CD14-positive monocyte (primary cell): ENCODE measurements around the gene ZNF385A. TPM values are rescaled to one million over a fixed set of nuclear protein-coding genes. Genes with fewer than 3 reads are reported as not detected.
A peak's percentile ranks its signal among the peaks of the same experiment; 100 is the strongest.

Experiments
- DNase-seq, 3 donors: peaks; one replicate each; pipeline ENCODE4 v3.0.0-alpha.2; 2011 to 2022
- H2AFZ ChIP-seq: 2 replicates; pipeline ENCODE4 v1.6.0; 2012; ENCODE audit warnings: mild to moderate bottlenecking, low read depth, low read length, inconsistent platforms; ENCODE audit not compliant: insufficient read depth, poor library complexity, severe bottlenecking
- H3K27ac ChIP-seq, 2 donors: 1 replicate in 1 of 2; 2 replicates in 1 of 2; pipeline ENCODE4 v1.5.1; 2012 to 2013; ENCODE audit warnings: low read length in 2 of 2, control low read depth in 1 of 2, inconsistent platforms in 1 of 2, low read depth in 1 of 2, mild to moderate bottlenecking in 1 of 2
- H3K27me3 ChIP-seq, 2 donors: one replicate each; pipeline versions ENCODE4 v1.6.0 to v1.6.1; 2011 to 2013; ENCODE audit warnings: low read length in 2 of 2; ENCODE audit not compliant: control insufficient read depth in 2 of 2, insufficient read depth in 2 of 2
- H3K36me3 ChIP-seq, 2 donors: replicated peaks in 1 of 2; 1 replicate in 1 of 2; 2 replicates in 1 of 2; pipeline versions ENCODE4 v1.5.1 to v1.6.1; 2012 to 2013; ENCODE audit warnings: low read length in 2 of 2, control low read depth in 1 of 2, inconsistent platforms in 1 of 2, mild to moderate bottlenecking in 1 of 2; ENCODE audit not compliant: insufficient read depth in 2 of 2, control insufficient read depth in 1 of 2
- H3K4me1 ChIP-seq, 2 donors: 1 replicate in 1 of 2; 2 replicates in 1 of 2; pipeline versions ENCODE4 v1.5.1 to v1.6.1; 2012 to 2013; ENCODE audit warnings: low read length in 2 of 2, control low read depth in 1 of 2, inconsistent platforms in 1 of 2, mild to moderate bottlenecking in 1 of 2, moderate library complexity in 1 of 2; ENCODE audit not compliant: insufficient read depth in 2 of 2, control insufficient read depth in 1 of 2
- H3K4me2 ChIP-seq: replicated peaks from 2 replicates; pipeline ENCODE3; 2012; ENCODE audit warnings: low read length, moderate library complexity, mild to moderate bottlenecking; ENCODE audit not compliant: poor library complexity, severe bottlenecking; ENCODE audit errors: extremely low read depth
- H3K4me3 ChIP-seq, 3 experiments: fragments of 200-600 bp in 1 of 3; sonication (generic) in 1 of 3; replicated peaks in 1 of 3; 1 replicate in 2 of 3; 2 replicates in 1 of 3; pipeline ENCODE4 v1.5.1; 2011 to 2013; ENCODE audit warnings: low read length in 3 of 3, mild to moderate bottlenecking in 3 of 3, control low read depth in 2 of 3, low read depth in 2 of 3, inconsistent platforms in 1 of 3, moderate library complexity in 1 of 3
- H3K79me2 ChIP-seq: 2 replicates; pipeline ENCODE4 v1.6.0; 2012; ENCODE audit warnings: mild to moderate bottlenecking, control low read depth, inconsistent platforms, low read length, moderate library complexity; ENCODE audit not compliant: insufficient read depth
- H3K9ac ChIP-seq: 2 replicates; pipeline ENCODE4 v1.6.0; 2017; ENCODE audit warnings: low read length, mild to moderate bottlenecking; ENCODE audit not compliant: insufficient read depth, poor library complexity, severe bottlenecking
- H3K9me3 ChIP-seq, 2 donors: replicated peaks in 1 of 2; 1 replicate in 1 of 2; 2 replicates in 1 of 2; pipeline versions ENCODE4 v1.5.1 to v1.6.1; 2012 to 2013; ENCODE audit warnings: low read length in 2 of 2, control low read depth in 1 of 2; ENCODE audit not compliant: control insufficient read depth in 1 of 2, insufficient read depth in 1 of 2
- H4K20me1 ChIP-seq: 2 replicates; pipeline ENCODE4 v1.6.0; 2012; ENCODE audit warnings: mild to moderate bottlenecking, low read length, control low read depth, moderate library complexity; ENCODE audit not compliant: insufficient read depth
- H3K27ac Mint-ChIP-seq, 7 donors: one replicate each; pipeline ENCODE4 v1.8.0; 2020; ENCODE audit warnings: mild to moderate bottlenecking in 7 of 7, mixed read lengths in 7 of 7, moderate library complexity in 6 of 7, inconsistent platforms in 2 of 7
- H3K27me3 Mint-ChIP-seq, 3 donors: one replicate each; pipeline ENCODE4 v1.8.0; 2021 to 2022; ENCODE audit warnings: low read depth in 3 of 3, mild to moderate bottlenecking in 3 of 3, mixed read lengths in 3 of 3, moderate library complexity in 3 of 3, inconsistent platforms in 1 of 3
- H3K36me3 Mint-ChIP-seq, 2 donors: one replicate each; pipeline ENCODE4 v1.8.0; 2020; ENCODE audit warnings: mixed read lengths in 2 of 2, inconsistent platforms in 1 of 2, mild to moderate bottlenecking in 1 of 2
- H3K4me1 Mint-ChIP-seq: one replicate; pipeline ENCODE4 v1.8.0; 2020; ENCODE audit warnings: mild to moderate bottlenecking, mixed read lengths
- H3K4me3 Mint-ChIP-seq, 2 donors: one replicate each; pipeline ENCODE4 v1.8.0; 2020; ENCODE audit warnings: mild to moderate bottlenecking in 2 of 2, mixed read lengths in 2 of 2, moderate library complexity in 1 of 2
- H3K9me3 Mint-ChIP-seq, 7 donors: one replicate each; pipeline ENCODE4 v1.8.0; 2020 to 2022; ENCODE audit warnings: mixed read lengths in 7 of 7, mild to moderate bottlenecking in 6 of 7, moderate library complexity in 6 of 7, inconsistent platforms in 2 of 7
- WGBS: methylation state at CpG from one replicate; pipeline ENCODE4 v1.1.5; 2013; ENCODE audit warnings: missing lambda C conversion rate; ENCODE audit not compliant: insufficient coverage; 5-methylcytosine and 5-hydroxymethylcytosine counted together
- intact Hi-C, 2 donors: fragments of 100-400 bp; cut with micrococcal nuclease; formaldehyde crosslinking; loops; one replicate each; pipeline versions ENCODE4 v1.15.0 to v1.15.1; 2023
- polyA plus RNA-seq, 3 donors: library from polyadenylated mRNA; depleted of rRNA in 1 of 3; unstranded in 2 of 3; stranded (reverse) in 1 of 3; fragments of 300-500 nt in 2 of 3; fragments of >200 nt in 1 of 3; fragmentation: Illumina TruSeq in 2 of 3; gene quantifications; 1 replicate in 2 of 3; 2 replicates in 1 of 3; pipeline ENCODE4 v1.2.3, GENCODE V29; 2012 to 2021
- TF ChIP-seq, protein P1 (sequence below): fragments of 200-600 bp; IDR thresholded peaks from one replicate; pipeline ENCODE4 v1.8.0; 2022; ENCODE audit warnings: antibody characterized with exemption, mild to moderate bottlenecking

The ZNF385A gene
- polyA plus RNA-seq, 3 donors: 53.9 to 97.6 (median 78.3) TPM

DNA sequence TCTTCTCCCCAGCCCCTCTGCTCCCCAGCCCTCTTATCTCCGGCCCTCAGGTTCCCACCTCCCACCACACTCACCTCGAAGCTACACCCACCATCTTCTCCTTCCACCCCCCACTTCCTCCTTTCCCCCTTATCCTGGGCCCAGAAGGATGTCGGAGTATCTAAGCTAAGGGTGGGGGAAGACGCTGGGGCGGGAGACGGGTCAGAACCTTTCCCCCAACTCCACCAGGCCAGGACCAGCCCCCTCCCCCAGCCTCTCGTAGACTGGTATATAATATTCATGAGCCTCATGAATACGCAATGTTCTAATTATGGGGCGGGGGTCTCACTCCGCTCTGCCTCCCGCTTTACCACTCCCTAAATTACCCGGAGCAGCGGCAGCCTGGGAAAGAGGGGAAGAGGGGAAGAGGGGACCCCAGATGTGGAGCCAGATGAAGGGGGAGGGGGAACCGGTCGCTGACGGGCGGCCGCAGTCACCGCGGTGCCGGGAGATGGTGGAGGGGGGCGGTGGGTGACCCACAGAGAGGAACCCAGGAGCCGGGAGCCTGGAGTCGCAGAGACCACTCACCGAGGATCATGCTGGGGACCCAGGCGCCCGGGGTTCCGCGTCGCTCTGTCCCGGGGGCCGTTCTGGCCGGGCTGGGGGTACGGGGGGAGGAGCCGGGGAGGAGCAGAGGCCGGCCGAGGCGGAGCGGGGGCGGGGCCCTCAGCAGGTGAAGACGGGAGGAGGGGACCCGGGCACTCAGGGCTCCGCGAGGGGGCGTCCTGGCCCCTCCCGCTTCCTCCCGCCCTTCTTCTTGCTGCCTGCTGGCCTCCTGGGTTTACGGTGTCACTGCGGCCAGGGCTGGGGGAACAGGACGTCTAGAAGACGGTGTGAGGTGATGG lies 6.4 kb upstream of the ZNF385A start:
- H3K4me2 ChIP-seq: peak overlapping the region; percentile 82
- peak overlapping the region; percentile 82 for H3K4me3 Mint-ChIP-seq
- H3K9me3 Mint-ChIP-seq: peaks cover 0 to 1% (median 0%) of the 10 kb centered on the region in 7 donors
- H3K4me1 Mint-ChIP-seq: peaks cover 86% of the 10 kb centered on the region
- H4K20me1 ChIP-seq: peaks cover 15% of the 10 kb centered on the region
- WGBS: under 1% methylated on average over 31 of the region's 51 CpGs
- H2AFZ ChIP-seq: peak overlapping the region; percentile 65
- H3K27me3 ChIP-seq: no peaks in the 10 kb centered on the region
- H3K36me3 Mint-ChIP-seq: peaks cover 27 to 47% of the 10 kb centered on the region in 2 donors
- H3K27ac ChIP-seq: peak overlapping the region; percentile 55 to 63
- no peaks in the 10 kb centered on the region for H3K9me3 ChIP-seq
- peaks cover 18% of the 10 kb centered on the region for H3K79me2 ChIP-seq
- H3K4me1 ChIP-seq: peaks cover 91 to 92% of the 10 kb centered on the region in 2 donors
- peak overlapping the region; percentile 50 to 96 (median 82) for H3K27ac Mint-ChIP-seq
- DNase-seq: peak in 2 of 3 donors; percentile 36 to 37
- intact Hi-C loops: loop anchor here in 1 of 2 donors (5.0 kb wide), 1 partner anchor 106 kb away; the partner anchor contains the start of gene NCKAP1L
- TF ChIP-seq, protein P1, sequence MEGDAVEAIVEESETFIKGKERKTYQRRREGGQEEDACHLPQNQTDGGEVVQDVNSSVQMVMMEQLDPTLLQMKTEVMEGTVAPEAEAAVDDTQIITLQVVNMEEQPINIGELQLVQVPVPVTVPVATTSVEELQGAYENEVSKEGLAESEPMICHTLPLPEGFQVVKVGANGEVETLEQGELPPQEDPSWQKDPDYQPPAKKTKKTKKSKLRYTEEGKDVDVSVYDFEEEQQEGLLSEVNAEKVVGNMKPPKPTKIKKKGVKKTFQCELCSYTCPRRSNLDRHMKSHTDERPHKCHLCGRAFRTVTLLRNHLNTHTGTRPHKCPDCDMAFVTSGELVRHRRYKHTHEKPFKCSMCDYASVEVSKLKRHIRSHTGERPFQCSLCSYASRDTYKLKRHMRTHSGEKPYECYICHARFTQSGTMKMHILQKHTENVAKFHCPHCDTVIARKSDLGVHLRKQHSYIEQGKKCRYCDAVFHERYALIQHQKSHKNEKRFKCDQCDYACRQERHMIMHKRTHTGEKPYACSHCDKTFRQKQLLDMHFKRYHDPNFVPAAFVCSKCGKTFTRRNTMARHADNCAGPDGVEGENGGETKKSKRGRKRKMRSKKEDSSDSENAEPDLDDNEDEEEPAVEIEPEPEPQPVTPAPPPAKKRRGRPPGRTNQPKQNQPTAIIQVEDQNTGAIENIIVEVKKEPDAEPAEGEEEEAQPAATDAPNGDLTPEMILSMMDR: no peak
- peaks cover 12 to 16% of the 10 kb centered on the region in 2 donors for H3K36me3 ChIP-seq
- peak overlapping the region; percentile 61 for H3K9ac ChIP-seq
- peak overlapping the region; percentile 40 to 73 (median 48) for H3K4me3 ChIP-seq
- peaks cover 0 to 7% (median 2%) of the 10 kb centered on the region in 3 donors for H3K27me3 Mint-ChIP-seq

DNA sequence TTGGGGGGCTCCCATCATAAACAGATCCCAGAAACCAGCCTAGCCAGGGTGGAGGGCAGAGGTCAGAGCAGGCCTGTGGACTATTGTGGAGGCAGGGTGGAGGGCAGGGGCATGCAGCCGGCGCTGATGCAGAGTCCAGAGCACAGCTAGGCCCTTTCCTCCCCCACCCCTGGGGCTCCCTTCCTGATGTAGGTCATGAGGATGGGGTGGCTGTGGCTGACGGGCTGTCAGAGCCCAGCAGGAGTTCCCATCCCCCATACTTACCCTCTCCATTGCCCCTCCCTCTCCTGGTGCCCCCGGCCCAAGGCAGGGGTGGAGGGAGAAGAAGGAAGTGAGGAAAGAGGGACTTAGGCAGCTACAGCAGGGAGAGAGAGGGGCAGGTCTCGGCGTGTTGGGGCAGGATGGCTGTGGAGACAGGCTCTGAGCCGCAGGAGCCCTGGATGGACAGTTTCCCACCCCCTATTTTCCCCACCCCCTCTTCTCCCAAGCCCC lies 5.7 kb upstream of the ZNF385A start:
- H3K4me3 Mint-ChIP-seq: peak overlapping the region; percentile 82
- Histone ChIP-seq H3K9ac (peak overlapping the region; percentile 61), H3K9me3 (no peaks in the 10 kb centered on the region), H3K4me3 (peak overlapping the region in 1 of 3 experiments; percentile 73), H2AFZ (no peak overlapping the region), H4K20me1 (peaks cover 10% of the 10 kb centered on the region), H3K79me2 (peaks cover 18% of the 10 kb centered on the region), H3K4me1 (peaks cover 98% of the 10 kb centered on the region in 2 donors), H3K4me2 (peak overlapping the region; percentile 82), H3K27me3 (no peaks in the 10 kb centered on the region), H3K36me3 (peaks cover 5 to 9% of the 10 kb centered on the region in 2 donors), H3K27ac (peak overlapping the region; percentile 55 to 97)
- peak in 2 of 3 donors; percentile 56 to 58 for DNase-seq
- H3K36me3 Mint-ChIP-seq: peaks cover 20 to 40% of the 10 kb centered on the region in 2 donors
- H3K27me3 Mint-ChIP-seq: peaks cover 0 to 7% (median 2%) of the 10 kb centered on the region in 3 donors
- peaks cover 93% of the 10 kb centered on the region for H3K4me1 Mint-ChIP-seq
- WGBS: no CpG with 5 or more reads among the region's 7 CpGs
- TF ChIP-seq, protein P1: no peak
- H3K9me3 Mint-ChIP-seq: peaks cover 0 to 1% (median 0%) of the 10 kb centered on the region in 7 donors
- H3K27ac Mint-ChIP-seq: peak overlapping the region; percentile 71 to 96 (median 80)
- intact Hi-C loops: loop anchor here in 1 of 2 donors (5.0 kb wide), 1 partner anchor 107 kb away; the partner anchor contains the start of gene NCKAP1L
